Stimulated activated naive CD4-positive, alpha-beta T cell treated with Interleukin-2 at 50 U/mL for 16 hours (primary cell): ENCODE data around the gene FANCC.
"Not testable (repeated sequence)": the region's sequence is repeated elsewhere in the genome, so short reads cannot be mapped to it uniquely, and the experiment has no call there.

Source experiments
- DNase-seq: peaks from one replicate; lab custom pipeline; 2025; lab: John Stamatoyannopoulos, UW

FANCC gene

GRCh38 chr9:95330720-95331404 lies 13.4 kb upstream of the FANCC start:
- no peak for DNase-seq

- DNase-seq, result not testable (repeated sequence)
Observed at GRCh38 chr9:95329061-95329460, 11.6 kb upstream of the FANCC start.

GRCh38 chr9:95327239-95327865 lies 9.8 kb upstream of the FANCC start:
- no peak for DNase-seq

- no peak for DNase-seq
Observed at GRCh38 chr9:95325221-95325620, 7.7 kb upstream of the FANCC start.

- no peak for DNase-seq
Observed at GRCh38 chr9:95317893-95318211, 343 bp upstream of the FANCC start.

GRCh38 chr9:95316794-95317118 lies 753 bp downstream of the FANCC start:
- DNase-seq, result no peak

GRCh38 chr9:95316274-95316673 lies 1.2 kb downstream of the FANCC start:
- DNase-seq, result no peak

GRCh38 chr9:95315108-95315746 lies 2.3 kb downstream of the FANCC start:
- no peak for DNase-seq

GRCh38 chr9:95313010-95313498 lies 4.5 kb downstream of the FANCC start:
- DNase-seq, result no peak

- no peak for DNase-seq
Observed at GRCh38 chr9:95311961-95312360, 5.5 kb downstream of the FANCC start.

GRCh38 chr9:95307538-95307937 lies 10.0 kb downstream of the FANCC start:
- DNase-seq, result no peak

- DNase-seq, result no peak
Observed at GRCh38 chr9:95306819-95307218, 10.7 kb downstream of the FANCC start.

- no peak for DNase-seq
Observed at GRCh38 chr9:95305770-95306492, 11.6 kb downstream of the FANCC start.

GRCh38 chr9:95302479-95302878 lies 15.0 kb downstream of the FANCC start:
- no peak for DNase-seq

GRCh38 chr9:95297760-95298159 lies 19.7 kb downstream of the FANCC start:
- no peak for DNase-seq

- no peak for DNase-seq
Observed at GRCh38 chr9:95297316-95297715, 20.2 kb downstream of the FANCC start.

GRCh38 chr9:95296761-95297160 lies 20.7 kb downstream of the FANCC start:
- no peak for DNase-seq

- DNase-seq, result not testable (repeated sequence)
Observed at GRCh38 chr9:95293296-95293695, 24.2 kb downstream of the FANCC start.

- no peak for DNase-seq
Observed at GRCh38 chr9:95292226-95292625, 25.3 kb downstream of the FANCC start.

- DNase-seq, result no peak
Observed at GRCh38 chr9:95286151-95286550, 31.4 kb downstream of the FANCC start.

GRCh38 chr9:95285307-95285706 lies 32.2 kb downstream of the FANCC start:
- no peak for DNase-seq

GRCh38 chr9:95284162-95285080 lies 33.1 kb downstream of the FANCC start:
- DNase-seq, result no peak
